GM08714 (cell line): ENCODE measurements around the gene EVI2A.

Experiments used
- H3K4me3 ChIP-seq: fragments of 200-500 bp; sonication (Bioruptor generic); 2 replicates; pipeline ENCODE4 v1.5.1; 2014; ENCODE audit warnings: mild to moderate bottlenecking, low read length, inconsistent platforms
- ZNF274 ChIP-seq: IDR thresholded peaks from 2 replicates; pipeline ENCODE4 v1.6.1; 2012; ENCODE audit warnings: mild to moderate bottlenecking, low read depth, low read length

EVI2A gene

GRCh38 chr17:31272236-31272635 lies 49.2 kb downstream of the EVI2A start:
- no peak for TF ChIP-seq ZNF274
- no peak overlapping the region for H3K4me3 ChIP-seq

GRCh38 chr17:31269578-31269983 lies 51.8 kb downstream of the EVI2A start:
- H3K4me3 ChIP-seq, result no peak overlapping the region
- TF ChIP-seq ZNF274, result no peak

DNA sequence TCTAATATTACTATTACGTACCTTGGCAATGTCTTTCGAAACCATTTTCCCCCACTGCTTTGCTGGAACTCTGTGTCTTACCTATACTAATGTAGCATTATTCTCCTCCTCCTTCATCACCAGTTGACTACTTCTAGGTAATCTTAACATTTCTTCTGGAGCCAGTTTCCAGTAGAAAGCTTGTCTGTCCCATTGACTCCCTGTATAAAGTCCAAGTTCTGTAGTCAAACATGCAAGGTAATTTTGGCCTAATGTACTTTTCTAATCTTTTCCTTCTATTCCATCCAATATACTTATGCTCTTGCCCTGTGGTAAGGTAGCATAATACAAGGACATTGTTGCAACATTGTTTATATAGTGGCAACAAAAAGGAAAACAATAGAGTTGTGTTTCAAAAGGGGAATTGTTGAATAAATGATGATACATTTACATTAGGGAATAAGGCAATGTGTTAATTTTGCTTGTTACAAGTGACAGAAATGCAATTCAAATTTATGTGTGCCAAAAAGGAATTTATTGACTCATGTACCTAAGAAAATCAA lies 52.3 kb downstream of the EVI2A start:
- TF ChIP-seq ZNF274, result no peak

More for the DNA sequence above, 52.3 kb downstream of the EVI2A start:
- H3K4me3 ChIP-seq, result no peak overlapping the region
